ENCODE data around the gene DHX38. TPM values are rescaled to one million over a fixed set of nuclear protein-coding genes. Genes with fewer than 3 reads are reported as not detected.

Gene DHX38
- total and polyA plus RNA-seq, 2 donors (not counting 3 experiments of a cell fraction or from before 2014, with no cell fraction given): 47.3 to 78.6 TPM

DNA sequence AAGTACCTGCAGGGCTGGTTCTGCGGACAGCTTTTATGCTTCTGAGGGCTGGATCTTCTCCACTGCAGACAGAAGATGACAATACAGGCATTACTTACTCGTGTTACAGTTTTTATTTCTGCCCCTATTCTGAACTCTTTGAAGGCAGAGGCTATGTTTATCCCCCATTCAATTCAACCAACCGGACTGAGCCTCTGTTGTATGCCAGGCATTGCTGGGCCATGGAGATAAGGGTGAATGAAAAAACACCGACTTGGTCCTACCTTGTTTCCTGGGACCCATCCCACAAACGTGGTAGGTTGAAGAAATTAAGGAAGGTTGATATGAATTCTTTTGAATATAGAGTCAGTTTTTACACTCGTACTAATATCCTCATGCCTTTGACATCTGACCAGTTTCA, 49.4 kb upstream of the DHX38 start:
- Histone ChIP-seq H2AFZ (ENCODE audit: low read depth, low read length) (no peak overlapping the region), H4K20me1 (replicated peaks; ENCODE audit: control insufficient read depth, extremely low read depth, insufficient read depth, low read length) (no peaks in the 10 kb centered on the region), H3K4me3 (replicated peaks in 1 of 3; ENCODE audit: insufficient read depth in 1 of 3, low read depth in 1 of 3, low read length in 3 of 3) (no peak overlapping the region), H3K9me3 (replicated peaks; ENCODE audit: control insufficient read depth, insufficient read depth, low read length) (no peaks in the 10 kb centered on the region), H3K27ac (ENCODE audit: insufficient read depth, low read depth, low read length) (no peak overlapping the region), H3K36me3 (ENCODE audit: control insufficient read depth in 2 of 2, extremely low read depth in 1 of 2, insufficient read depth in 2 of 2, low read length in 2 of 2) (no peaks in the 10 kb centered on the region), H3K4me2 (ENCODE audit: insufficient read depth, low read length) (no peak overlapping the region), H3K4me1 (ENCODE audit: control insufficient read depth, extremely low read depth, insufficient read depth, low read length) (no peaks in the 10 kb centered on the region), H3K79me2 (ENCODE audit: control insufficient read depth, insufficient read depth, low read length) (no peaks in the 10 kb centered on the region), H3K9me1 (replicated peaks; ENCODE audit: control insufficient read depth, extremely low read depth, insufficient read depth, low read length) (no peaks in the 10 kb centered on the region), H3K9ac (replicated peaks; ENCODE audit: extremely low read depth, insufficient read depth, low read length) (no peak overlapping the region), H3K27me3 (ENCODE audit: control insufficient read depth in 2 of 2, insufficient read depth in 2 of 2, low read length in 2 of 2) (no peaks in the 10 kb centered on the region)
- FAIRE-seq (no peak), DNase-seq (ENCODE audit: low read depth, low spot score) (no peak)
- POLR2A ChIA-PET: no interaction called here
- dilution Hi-C loops (cut with MboI; ENCODE audit: extremely low pct_ligation_motif_present, low sequenced_read_pairs): no loop called here
- TF ChIP-seq GATA2 (IDR thresholded peaks at IDR 0.05; ENCODE audit: insufficient read depth, insufficient read length, low read depth, low read length) (no peak), EZH2 (IDR thresholded peaks at IDR 0.05; ENCODE audit: borderline replicate concordance, low read depth, low read length, severe bottlenecking) (no peak), POLR2AphosphoS5 (IDR thresholded peaks at IDR 0.05; ENCODE audit: insufficient read depth, low read depth, low read length) (no peak), JUN (IDR thresholded peaks at IDR 0.05; ENCODE audit: borderline replicate concordance, insufficient read depth, insufficient read length, low read depth) (no peak), POLR2A (IDR thresholded peaks at IDR 0.05; ENCODE audit: low read depth, low read length) (no peak), MYC (IDR thresholded peaks at IDR 0.05; ENCODE audit: low read depth, low read length) (no peak), FOS (IDR thresholded peaks at IDR 0.05; ENCODE audit: borderline replicate concordance, insufficient read depth, low read length) (no peak)
- TF ChIP-seq, protein P1, sequence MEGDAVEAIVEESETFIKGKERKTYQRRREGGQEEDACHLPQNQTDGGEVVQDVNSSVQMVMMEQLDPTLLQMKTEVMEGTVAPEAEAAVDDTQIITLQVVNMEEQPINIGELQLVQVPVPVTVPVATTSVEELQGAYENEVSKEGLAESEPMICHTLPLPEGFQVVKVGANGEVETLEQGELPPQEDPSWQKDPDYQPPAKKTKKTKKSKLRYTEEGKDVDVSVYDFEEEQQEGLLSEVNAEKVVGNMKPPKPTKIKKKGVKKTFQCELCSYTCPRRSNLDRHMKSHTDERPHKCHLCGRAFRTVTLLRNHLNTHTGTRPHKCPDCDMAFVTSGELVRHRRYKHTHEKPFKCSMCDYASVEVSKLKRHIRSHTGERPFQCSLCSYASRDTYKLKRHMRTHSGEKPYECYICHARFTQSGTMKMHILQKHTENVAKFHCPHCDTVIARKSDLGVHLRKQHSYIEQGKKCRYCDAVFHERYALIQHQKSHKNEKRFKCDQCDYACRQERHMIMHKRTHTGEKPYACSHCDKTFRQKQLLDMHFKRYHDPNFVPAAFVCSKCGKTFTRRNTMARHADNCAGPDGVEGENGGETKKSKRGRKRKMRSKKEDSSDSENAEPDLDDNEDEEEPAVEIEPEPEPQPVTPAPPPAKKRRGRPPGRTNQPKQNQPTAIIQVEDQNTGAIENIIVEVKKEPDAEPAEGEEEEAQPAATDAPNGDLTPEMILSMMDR (IDR thresholded peaks at IDR 0.05; ENCODE audit: extremely low read depth in 1 of 2, insufficient read depth in 1 of 2, low read depth in 1 of 2, low read length in 2 of 2): no peak
- TF ChIP-seq, protein P2, sequence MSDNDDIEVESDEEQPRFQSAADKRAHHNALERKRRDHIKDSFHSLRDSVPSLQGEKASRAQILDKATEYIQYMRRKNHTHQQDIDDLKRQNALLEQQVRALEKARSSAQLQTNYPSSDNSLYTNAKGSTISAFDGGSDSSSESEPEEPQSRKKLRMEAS (IDR thresholded peaks at IDR 0.05; ENCODE audit: insufficient read depth, insufficient read length): no peak
- no TSS peak for BruUV-seq (replicated peaks)
- CTCF ChIA-PET: no interaction called here
- intact Hi-C loops (cut with micrococcal nuclease): no loop called here
